Measurements from ENCODE around the gene TMEM255A.

GRCh38 chrX:120282697-120283096 lies 28.6 kb downstream of the TMEM255A start:
- TF ChIP-seq CTCF (IDR thresholded peaks at IDR 0.05; ENCODE audit: insufficient read depth, low read depth, low read length), result no peak
- no peak for TF ChIP-seq EZH2 (IDR thresholded peaks at IDR 0.05; ENCODE audit: insufficient read depth, low read length)
